NCI-H146 (cell line): Measurements from ENCODE around the gene MT1F.

ENCODE experiments used
- DNase-seq: peaks from one replicate; lab custom pipeline; 2025; lab: John Stamatoyannopoulos, UW

Gene MT1F

DNA sequence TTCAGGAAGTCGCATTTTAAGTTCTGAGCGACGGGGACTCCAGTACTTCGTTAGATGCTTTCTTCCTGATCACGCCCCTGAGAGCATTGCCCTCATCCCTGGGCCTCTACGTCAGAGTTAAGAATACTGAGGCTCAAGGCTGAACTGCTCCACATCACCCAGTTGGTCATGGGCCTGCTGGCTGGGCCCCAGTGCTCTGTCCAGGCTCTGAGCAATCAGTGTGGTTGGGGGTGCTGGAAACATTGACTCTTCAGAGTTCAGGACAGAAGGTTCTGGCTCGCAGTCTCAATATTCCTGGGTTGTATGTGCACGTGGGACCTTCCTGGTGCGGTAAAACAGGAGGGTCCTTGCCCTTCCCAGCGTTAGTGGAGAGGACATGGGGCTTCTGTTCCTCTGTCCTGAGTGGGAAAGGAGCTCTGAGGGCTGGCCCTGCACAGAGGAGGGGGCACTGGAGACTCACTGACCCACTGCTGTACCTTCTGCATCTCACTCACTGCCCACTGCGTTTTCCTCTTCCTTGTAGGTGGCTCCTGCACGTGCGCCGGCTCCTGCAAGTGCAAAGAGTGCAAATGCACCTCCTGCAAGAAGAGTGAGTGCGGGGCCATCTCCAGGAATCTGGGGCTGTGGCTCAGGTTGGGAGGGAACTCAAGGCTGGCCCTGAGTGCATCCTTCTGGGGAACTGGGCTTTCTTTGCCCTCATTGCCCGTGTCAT, 31.7 kb upstream of the MT1F start:
- DNase-seq, result no peak

- no peak for DNase-seq
These were observed 31.1 kb upstream of the MT1F start for GRCh38 chr16:56626685-56627084.

DNA sequence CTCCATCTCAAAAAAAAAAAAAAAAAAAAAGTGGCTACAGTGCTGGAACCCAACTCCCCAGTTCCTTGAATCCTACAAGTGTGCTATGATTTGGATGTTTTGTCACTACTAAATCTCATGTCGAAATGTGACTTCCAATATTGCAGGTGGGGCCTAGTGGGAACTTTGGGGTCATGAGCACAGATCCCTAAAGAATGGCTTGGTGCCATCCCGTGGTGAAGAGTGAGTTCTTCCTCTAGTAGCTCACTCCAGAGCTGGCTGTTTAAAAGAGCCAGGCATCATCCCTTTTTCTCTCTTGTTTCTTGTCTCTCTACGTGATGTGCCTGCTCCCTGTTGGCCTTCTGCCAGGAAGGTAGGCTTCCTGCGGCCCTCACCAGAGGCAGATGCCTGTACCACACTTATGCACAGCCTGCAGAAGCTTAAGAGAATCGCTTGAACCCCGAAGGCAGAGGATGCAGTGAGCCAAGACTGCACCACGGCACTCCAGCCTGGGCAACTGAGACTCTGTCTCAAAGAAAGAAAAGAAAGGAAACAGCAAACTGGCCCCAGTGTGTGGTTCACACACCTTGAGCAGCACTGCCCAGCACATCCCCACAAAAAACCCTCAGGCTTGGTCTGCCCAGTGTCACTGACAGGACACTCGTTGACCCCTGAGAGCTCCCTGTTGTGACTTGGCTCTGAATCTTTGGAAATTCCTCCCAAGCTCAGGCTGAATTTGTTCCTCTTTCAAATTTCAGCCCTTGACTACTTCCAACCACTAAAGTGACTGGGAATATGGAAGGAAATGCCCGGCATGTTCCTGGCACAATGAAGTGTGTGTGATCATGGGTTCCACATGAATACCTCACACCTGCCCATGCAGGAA, 29.0 kb upstream of the MT1F start:
- DNase-seq, result no peak

- DNase-seq, result no peak
These were observed 28.2 kb upstream of the MT1F start for GRCh38 chr16:56629531-56629930.

- DNase-seq, result no peak
These were observed 27.6 kb upstream of the MT1F start for GRCh38 chr16:56630134-56630533.

- DNase-seq, result no peak
These were observed 26.6 kb upstream of the MT1F start for GRCh38 chr16:56631197-56631596.

DNA sequence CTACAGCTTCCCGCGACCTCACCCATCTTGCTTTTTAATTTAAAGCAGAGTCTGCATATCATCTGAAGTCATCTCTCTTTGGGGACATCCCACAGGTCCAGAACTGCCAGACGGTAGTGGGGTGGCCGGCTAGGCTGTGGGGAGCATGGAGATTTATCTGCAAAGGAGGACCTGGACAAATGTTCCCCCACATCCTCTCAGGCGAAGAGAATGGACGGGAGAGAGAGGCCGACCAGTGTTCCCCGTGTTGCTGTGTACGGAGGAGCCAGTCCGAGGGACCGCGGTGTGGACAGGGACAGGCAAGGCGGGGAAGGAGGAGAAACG, 26.0 kb upstream of the MT1F start:
- no peak for DNase-seq

DNA sequence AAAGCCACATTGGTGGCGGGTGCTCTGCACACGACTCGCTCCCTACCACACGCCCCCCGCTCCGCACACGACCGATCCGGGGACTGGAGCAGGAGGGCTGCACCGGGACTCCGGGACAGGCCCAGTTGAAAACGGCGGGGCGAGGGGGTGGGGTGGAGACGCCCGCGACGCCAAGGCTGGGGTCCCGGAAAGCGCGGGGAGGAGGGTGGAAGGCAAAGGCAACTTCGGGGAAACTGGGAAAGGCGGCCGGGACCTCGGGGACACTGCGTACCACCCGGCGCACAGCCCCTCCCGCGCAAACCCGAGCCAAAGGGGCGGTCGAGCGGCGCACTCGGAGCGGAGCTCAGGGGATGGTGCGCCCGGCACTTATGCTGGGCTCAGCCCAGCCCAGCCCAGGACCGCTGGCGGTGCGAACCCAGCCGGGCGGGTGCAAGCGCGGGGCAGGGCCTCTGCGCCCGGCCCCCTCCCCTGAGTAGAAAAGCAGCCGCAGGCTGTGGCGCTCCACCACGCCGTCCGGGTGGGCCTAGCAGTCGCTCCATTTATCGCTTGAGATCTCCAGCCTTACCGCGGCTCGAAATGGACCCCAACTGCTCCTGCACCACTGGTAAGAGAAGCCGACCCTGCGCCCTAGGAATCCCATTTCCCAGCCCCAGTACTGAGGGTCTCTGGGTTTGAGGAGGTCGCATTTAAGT, 25.5 kb upstream of the MT1F start, which contains the start of gene MT1M:
TSS of gene MT1M (plus strand) at position 504 of the 692 bp plus-strand sequence. CDS start at position 577, 73 bp downstream.
- DNase-seq, result peak; percentile 32

DNA sequence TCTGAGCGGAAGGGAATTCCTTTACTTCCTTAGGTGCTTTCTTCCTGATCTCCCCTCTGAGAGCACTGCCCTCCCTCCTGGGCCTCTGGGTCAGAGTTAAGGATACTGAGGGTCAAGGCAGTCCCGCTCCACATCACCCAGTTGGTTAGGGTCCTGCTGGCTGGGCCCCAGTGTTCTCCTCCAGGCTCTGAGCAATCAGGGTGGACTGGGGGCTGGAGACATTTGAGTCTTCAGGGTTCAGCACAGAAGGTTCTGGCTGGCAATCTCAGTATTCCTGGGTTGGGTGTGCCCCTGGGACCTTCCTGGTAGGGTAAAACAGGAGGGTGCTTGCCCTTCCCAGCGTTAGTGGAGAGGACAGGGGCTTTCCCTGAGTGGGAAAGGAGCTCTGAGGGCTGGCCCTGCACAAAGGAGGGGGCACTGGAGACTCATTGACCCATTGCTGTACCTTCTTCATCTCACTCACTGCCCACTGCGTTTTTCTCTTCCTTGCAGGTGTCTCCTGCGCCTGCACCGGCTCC, 24.9 kb upstream of the MT1F start:
- DNase-seq, result no peak

GRCh38 chr16:56633535-56633934, 24.2 kb upstream of the MT1F start:
- no peak for DNase-seq

DNA sequence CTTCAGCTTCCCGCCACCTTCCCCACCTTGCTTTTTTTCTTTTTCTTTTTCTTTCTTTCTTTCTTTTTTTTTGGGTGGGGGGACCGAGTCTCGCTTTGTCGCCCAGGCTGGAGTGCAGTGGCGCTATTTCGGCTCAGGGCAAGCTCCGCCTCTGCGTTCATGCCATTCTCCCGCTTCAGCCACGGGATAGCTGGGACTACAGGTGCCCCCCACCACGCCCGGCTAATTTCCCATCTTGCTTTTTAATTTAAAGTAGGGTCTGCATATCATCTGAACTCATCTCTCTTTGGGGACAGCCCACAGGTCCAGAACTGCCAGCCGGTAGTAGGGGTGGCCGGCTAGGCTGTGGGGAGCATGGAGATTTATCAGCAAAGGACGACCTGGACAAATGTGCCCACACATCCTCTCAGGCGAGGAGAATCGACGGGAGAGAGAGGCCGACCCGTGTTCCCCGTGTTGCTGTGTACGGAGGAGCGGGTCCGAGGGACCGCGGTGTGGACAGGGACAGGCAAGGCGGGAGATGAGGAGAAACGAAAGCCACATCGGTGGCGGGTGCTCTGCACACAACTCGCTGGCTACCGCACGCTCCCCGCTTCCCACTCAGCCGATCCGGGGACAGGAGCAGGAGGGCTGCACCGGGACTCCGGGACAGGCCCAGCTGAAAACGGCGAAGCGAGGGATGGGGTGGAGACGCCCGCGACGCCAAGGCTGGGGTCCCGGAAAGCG, 22.9 kb upstream of the MT1F start:
- DNase-seq, result no peak

- no peak for DNase-seq
These were observed 22.3 kb upstream of the MT1F start for GRCh38 chr16:56635441-56635967.

DNA sequence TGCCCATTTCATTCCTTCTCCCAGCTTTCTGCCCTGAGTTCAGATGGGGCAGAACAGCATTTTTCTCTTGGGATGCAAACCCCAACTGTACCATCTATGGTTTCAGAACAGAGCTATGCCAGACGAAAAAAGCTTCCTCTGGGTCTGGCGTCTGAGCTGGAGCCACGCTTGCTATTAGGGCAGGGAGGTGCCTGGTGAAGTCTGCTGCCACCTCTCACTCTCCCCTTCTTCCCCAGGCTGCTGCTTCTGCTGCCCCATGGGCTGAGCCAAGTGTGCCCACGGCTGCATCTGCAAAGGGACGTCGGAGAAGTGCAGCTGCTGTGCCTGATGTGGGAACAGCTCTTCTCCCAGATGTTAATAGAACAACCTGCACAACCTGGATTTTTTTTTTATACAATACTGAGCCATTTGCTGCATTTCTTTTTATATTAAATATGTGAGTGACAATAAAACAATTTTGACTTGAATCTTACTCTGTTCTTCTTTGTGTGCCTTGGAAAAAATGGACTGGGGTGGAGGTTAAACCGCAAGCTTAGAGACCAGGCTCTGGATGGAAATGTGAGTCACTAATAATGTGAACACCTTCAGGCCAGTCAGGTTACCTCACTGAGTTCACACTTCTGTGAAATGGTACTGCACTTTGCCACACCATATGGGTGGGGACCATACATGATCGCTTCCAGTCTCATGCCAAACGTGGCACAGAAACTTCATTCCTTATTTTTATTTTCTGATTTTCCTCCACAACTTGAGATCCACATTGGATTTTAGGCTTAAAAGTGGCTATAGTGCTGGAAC, 20.9 kb upstream of the MT1F start:
- DNase-seq, result no peak

- DNase-seq, result no peak
These were observed 19.7 kb upstream of the MT1F start, which contains the start of gene MT1A for GRCh38 chr16:56637814-56638750. MT1A (plus strand) TSS chr16:56638666; CDS start chr16:56638739, 73 bp downstream.

DNA sequence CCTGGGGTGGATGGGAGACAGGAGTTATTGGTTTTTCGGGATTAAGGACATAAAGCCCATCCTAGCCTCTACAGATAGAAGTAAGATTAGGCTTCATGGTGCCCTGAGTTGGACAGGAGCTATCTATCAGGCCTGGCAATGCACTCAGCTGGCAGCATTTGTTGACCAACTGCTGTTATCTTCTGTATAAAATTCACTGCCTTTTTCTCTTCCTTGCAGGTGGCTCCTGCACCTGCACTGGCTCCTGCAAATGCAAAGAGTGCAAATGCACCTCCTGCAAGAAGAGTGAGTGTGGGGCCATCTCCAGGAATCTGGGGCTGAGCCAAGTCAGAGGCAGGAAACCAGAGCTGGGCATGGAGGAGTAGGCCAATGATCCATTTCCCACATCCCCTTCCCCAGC, 18.7 kb upstream of the MT1F start:
- no peak for DNase-seq

DNA sequence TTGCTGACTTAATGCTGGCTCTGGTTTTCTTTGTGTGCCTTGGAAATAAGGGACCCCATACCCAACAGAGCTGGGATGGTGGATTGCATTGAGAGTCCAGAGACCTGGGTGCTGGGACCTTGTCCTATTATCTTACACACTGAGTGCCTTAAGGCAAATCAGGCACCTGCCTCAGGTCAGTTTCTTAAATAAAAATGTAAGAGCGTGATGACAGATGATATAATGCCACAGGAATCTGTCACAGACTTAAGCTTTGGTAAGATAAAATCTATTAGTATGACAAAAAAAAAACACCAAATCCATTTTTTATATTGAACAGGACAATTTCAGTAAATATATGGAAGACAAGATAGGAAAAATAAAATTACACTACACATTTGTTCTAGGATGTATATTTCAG, 17.7 kb upstream of the MT1F start:
- no peak for DNase-seq

DNA sequence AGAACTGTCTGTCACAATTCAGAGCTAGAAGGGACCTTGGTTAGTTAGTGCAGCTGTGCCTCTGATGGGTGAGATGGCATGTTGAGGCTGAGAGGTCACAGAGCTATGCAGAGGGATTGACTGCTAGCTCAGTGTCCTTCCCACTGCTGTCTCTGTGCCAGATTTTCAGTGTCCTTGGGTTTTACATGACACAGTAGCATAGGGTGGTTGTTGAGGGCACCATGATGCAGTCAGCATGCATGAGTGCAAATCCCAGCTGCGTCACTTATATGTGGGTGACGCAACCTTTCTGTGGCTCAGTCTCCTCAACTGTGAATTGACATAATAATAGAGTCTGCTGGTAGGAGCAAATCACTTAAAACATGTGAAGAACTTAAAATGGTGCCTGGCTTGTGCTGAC, 16.6 kb upstream of the MT1F start:
- no peak for DNase-seq

GRCh38 chr16:56643080-56643778, 14.5 kb upstream of the MT1F start:
- no peak for DNase-seq

- no peak for DNase-seq
These were observed 13.9 kb upstream of the MT1F start for GRCh38 chr16:56643833-56644232.
